H9 (cell line): ENCODE data around the gene KIAA1328. TPM values are rescaled to one million over a fixed set of nuclear protein-coding genes. Genes with fewer than 3 reads are reported as not detected.

Experiments
- DNase-seq: peaks from one replicate; pipeline ENCODE4 v3.0.0-alpha.2; 2017
- H2AFZ ChIP-seq: one replicate; pipeline ENCODE4 v1.6.1; 2013; ENCODE audit warnings: mild to moderate bottlenecking, low read length, control low read depth, moderate library complexity
- H2AK5ac ChIP-seq: 2 replicates; pipeline ENCODE4 v1.6.1; 2013; ENCODE audit warnings: low read length, control low read depth, mixed read lengths; ENCODE audit not compliant: insufficient read length
- H2BK120ac ChIP-seq: one replicate; pipeline ENCODE4 v1.6.1; 2013; ENCODE audit warnings: low read depth, mild to moderate bottlenecking, low read length, control low read depth, inconsistent platforms; ENCODE audit not compliant: poor library complexity, severe bottlenecking
- H2BK12ac ChIP-seq: 2 replicates; pipeline ENCODE4 v1.6.1; 2013; ENCODE audit warnings: low read length, control low read depth, mixed read lengths, low read depth; ENCODE audit not compliant: insufficient read length
- H2BK15ac ChIP-seq: 2 replicates; pipeline ENCODE4 v1.6.1; 2013; ENCODE audit warnings: low read depth, low read length, control low read depth
- H2BK20ac ChIP-seq: one replicate; pipeline ENCODE4 v1.6.1; 2013; ENCODE audit warnings: low read depth, mild to moderate bottlenecking, low read length, control low read depth, inconsistent platforms; ENCODE audit not compliant: poor library complexity, severe bottlenecking
- H2BK5ac ChIP-seq: 2 replicates; pipeline ENCODE4 v1.6.1; 2013; ENCODE audit warnings: low read length, control low read depth, mixed read lengths; ENCODE audit not compliant: insufficient read length
- H3K14ac ChIP-seq: 2 replicates; pipeline ENCODE4 v1.6.1; 2013; ENCODE audit warnings: low read length, control low read depth; ENCODE audit not compliant: insufficient read depth
- H3K18ac ChIP-seq: 2 replicates; pipeline ENCODE4 v1.6.1; 2013; ENCODE audit warnings: low read depth, mild to moderate bottlenecking, mixed read lengths, low read length, control low read depth; ENCODE audit not compliant: insufficient read length
- H3K23ac ChIP-seq: 2 replicates; pipeline ENCODE4 v1.6.1; 2013; ENCODE audit warnings: low read length, control low read depth, mixed read lengths, low read depth; ENCODE audit not compliant: insufficient read length
- H3K23me2 ChIP-seq: 2 replicates; pipeline ENCODE4 v1.6.1; 2013; ENCODE audit warnings: low read depth, mild to moderate bottlenecking, mixed read lengths, low read length, control low read depth; ENCODE audit not compliant: insufficient read length, poor library complexity, severe bottlenecking
- H3K27ac ChIP-seq: 2 replicates; pipeline ENCODE4 v1.5.1; 2013; ENCODE audit warnings: low read length, control low read depth, mixed read lengths, low read depth; ENCODE audit not compliant: insufficient read length
- H3K27me3 ChIP-seq: 2 replicates; pipeline ENCODE4 v1.6.1; 2013; ENCODE audit warnings: low read length, control low read depth, inconsistent platforms; ENCODE audit not compliant: insufficient read depth
- H3K4ac ChIP-seq: 2 replicates; pipeline ENCODE4 v1.6.1; 2013; ENCODE audit warnings: low read depth, mild to moderate bottlenecking, control low read depth, inconsistent platforms, low read length, moderate library complexity
- H3K4me1 ChIP-seq: 2 replicates; pipeline ENCODE4 v1.6.1; 2013; ENCODE audit warnings: low read length, control low read depth, inconsistent platforms; ENCODE audit not compliant: insufficient read depth
- H3K4me2 ChIP-seq: 2 replicates; pipeline ENCODE4 v1.6.1; 2013; ENCODE audit warnings: low read length, control low read depth, mixed read lengths; ENCODE audit not compliant: insufficient read length, insufficient read depth
- H3K56ac ChIP-seq: 2 replicates; pipeline ENCODE4 v1.6.1; 2013; ENCODE audit warnings: low read depth, mild to moderate bottlenecking, mixed read lengths, low read length, control low read depth; ENCODE audit not compliant: insufficient read length
- H3K79me1 ChIP-seq: 2 replicates; pipeline ENCODE4 v1.6.1; 2013; ENCODE audit warnings: low read depth, mild to moderate bottlenecking, moderate library complexity, low read length, control low read depth, inconsistent platforms; ENCODE audit not compliant: insufficient read depth, poor library complexity, severe bottlenecking
- H3K79me2 ChIP-seq: 2 replicates; pipeline ENCODE4 v1.6.1; 2013; ENCODE audit warnings: low read length, control low read depth, inconsistent platforms; ENCODE audit not compliant: insufficient read depth
- H3K9ac ChIP-seq: 2 replicates; pipeline ENCODE4 v1.6.1; 2013; ENCODE audit warnings: low read length, control low read depth, mixed read lengths; ENCODE audit not compliant: insufficient read length; ENCODE audit errors: extremely low read depth
- H3K9me3 ChIP-seq: one replicate; pipeline ENCODE4 v1.6.1; 2013; ENCODE audit warnings: low read depth, low read length, inconsistent platforms; ENCODE audit not compliant: control insufficient read depth
- H3T11ph ChIP-seq: one replicate; pipeline ENCODE4 v1.6.1; 2013; ENCODE audit warnings: mild to moderate bottlenecking, low read length, control low read depth, inconsistent platforms
- H4K20me1 ChIP-seq: one replicate; pipeline ENCODE4 v1.6.1; 2013; ENCODE audit not compliant: control insufficient read depth, insufficient read length, insufficient read depth
- H4K5ac ChIP-seq: 2 replicates; pipeline ENCODE4 v1.6.1; 2013; ENCODE audit warnings: low read depth, mild to moderate bottlenecking, mixed read lengths, low read length, control low read depth; ENCODE audit not compliant: insufficient read length
- H4K8ac ChIP-seq: replicated peaks from 2 replicates; pipeline ENCODE4 v1.6.1; 2013; ENCODE audit warnings: low read length, control low read depth, mixed read lengths, low read depth; ENCODE audit not compliant: insufficient read length
- H4K91ac ChIP-seq: 2 replicates; pipeline ENCODE4 v1.6.1; 2013; ENCODE audit warnings: low read depth, mild to moderate bottlenecking, moderate library complexity, mixed read lengths, low read length, control low read depth; ENCODE audit not compliant: insufficient read length
- H3K27ac Mint-ChIP-seq, 3 experiments: 2 replicates in 2 of 3; 3 replicates in 1 of 3; pipeline ENCODE4 v1.8.0; 2020 to 2021; ENCODE audit warnings: mixed read lengths in 3 of 3, mild to moderate bottlenecking in 1 of 3, moderate library complexity in 1 of 3
- H3K27me3 Mint-ChIP-seq: 2 replicates; pipeline ENCODE4 v1.8.0; 2021; ENCODE audit warnings: low read depth, mild to moderate bottlenecking, moderate library complexity, mixed read lengths
- H3K36me3 Mint-ChIP-seq, 3 experiments: 2 replicates in 2 of 3; 3 replicates in 1 of 3; pipeline ENCODE4 v1.8.0; 2020 to 2021; ENCODE audit warnings: low read depth in 3 of 3, mixed read lengths in 3 of 3; ENCODE audit not compliant: insufficient read depth in 1 of 3
- H3K4me1 Mint-ChIP-seq, 2 experiments: 2 replicates each; pipeline ENCODE4 v1.8.0; 2020; ENCODE audit warnings: mixed read lengths in 2 of 2
- H3K4me3 Mint-ChIP-seq, 2 experiments: 2 replicates in 1 of 2; 3 replicates in 1 of 2; pipeline ENCODE4 v1.8.0; 2020 to 2021; ENCODE audit warnings: mild to moderate bottlenecking in 2 of 2, mixed read lengths in 2 of 2, moderate library complexity in 1 of 2
- H3K9me3 Mint-ChIP-seq, 2 experiments: 2 replicates in 1 of 2; 3 replicates in 1 of 2; pipeline ENCODE4 v1.8.0; 2020; ENCODE audit warnings: mild to moderate bottlenecking in 2 of 2, mixed read lengths in 2 of 2, moderate library complexity in 1 of 2
- CTCF ChIP-seq: fragments of 200-600 bp; sonication (generic); conservative IDR thresholded peaks from 3 replicates; pipeline ENCODE4 v1.8.0; 2021; ENCODE audit warnings: antibody characterized with exemption, mild to moderate bottlenecking
- WGBS: extraction: QIAGEN DNeasy Blood & Tissue Kit; methylation state at CpG from one replicate; pipeline ENCODE4 v1.1.7; 2013; ENCODE audit warnings: missing lambda C conversion rate, low lambda C conversion rate, mixed read lengths; ENCODE audit not compliant: insufficient read length; ENCODE audit errors: extremely low coverage; 5-methylcytosine and 5-hydroxymethylcytosine counted together
- total RNA-seq: library from RNA; stranded (reverse); gene quantifications from 2 replicates; pipeline ENCODE4 v1.2.1, GENCODE V29; 2021

The KIAA1328 gene
- total RNA-seq, 1 experiment from 2014 or later: 4.9 TPM

DNA sequence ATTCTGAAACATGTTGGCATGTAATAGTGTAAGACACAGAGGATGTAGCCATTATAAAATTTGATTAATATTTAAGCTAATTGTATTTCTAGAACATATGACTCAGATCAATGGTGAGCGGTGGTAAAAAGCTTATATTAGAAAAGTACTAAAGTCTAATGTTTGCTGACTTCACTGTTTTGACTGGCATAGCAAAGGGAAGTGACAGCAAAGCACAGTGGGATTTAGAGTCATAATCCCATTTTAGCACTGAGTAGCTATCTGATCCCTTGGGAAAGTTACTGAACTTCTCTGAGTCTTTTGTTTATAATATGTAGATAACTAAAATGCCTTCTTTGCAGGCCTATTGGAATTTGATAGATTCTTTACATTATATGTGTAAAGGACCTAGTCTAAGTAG is 60.4 kb downstream of the KIAA1328 start:
- H3K23ac ChIP-seq: no peak overlapping the region
- H4K91ac ChIP-seq: no peak overlapping the region
- no peak overlapping the region for H2BK15ac ChIP-seq
- no peaks in the 10 kb centered on the region for H3K27me3 ChIP-seq
- H3K4ac ChIP-seq: no peak overlapping the region
- no peaks in the 10 kb centered on the region for H3K79me2 ChIP-seq
- no peak for DNase-seq
- no peak overlapping the region for H3K14ac ChIP-seq
- TF ChIP-seq CTCF: no peak
- H3K4me1 ChIP-seq: no peaks in the 10 kb centered on the region
- Mint-ChIP-seq H3K27me3 (no peaks in the 10 kb centered on the region), H3K4me1 (peaks cover 22 to 26% of the 10 kb centered on the region in 2 experiments), H3K27ac (no peak overlapping the region), H3K36me3 (no peaks in the 10 kb centered on the region), H3K9me3 (no peaks in the 10 kb centered on the region), H3K4me3 (no peak overlapping the region)
- H4K5ac ChIP-seq: no peak overlapping the region
- no peaks in the 10 kb centered on the region for H3K9me3 ChIP-seq
- H2AK5ac ChIP-seq: no peak overlapping the region
- H3K4me2 ChIP-seq: no peak overlapping the region
- H3K79me1 ChIP-seq: no peaks in the 10 kb centered on the region
- no CpG with 5 or more reads among the region's 1 CpG for WGBS
- H2BK12ac ChIP-seq: no peak overlapping the region
- H4K20me1 ChIP-seq: no peaks in the 10 kb centered on the region
- no peak overlapping the region for H2BK5ac ChIP-seq
- H4K8ac ChIP-seq: no peak overlapping the region
- no peak overlapping the region for H3K9ac ChIP-seq
- no peak overlapping the region for H2AFZ ChIP-seq
- no peak overlapping the region for H2BK20ac ChIP-seq
- H3K27ac ChIP-seq: no peak overlapping the region
- no peak overlapping the region for H2BK120ac ChIP-seq
- no peak overlapping the region for H3K56ac ChIP-seq
- H3K18ac ChIP-seq: no peak overlapping the region
- no peaks in the 10 kb centered on the region for H3K23me2 ChIP-seq
- H3T11ph ChIP-seq: no peak overlapping the region
